Hepatocyte (in vitro differentiated cells): Measurements from ENCODE around the gene POLR2L.

ENCODE experiments used
- CTCF ChIP-seq: fragments of 200-600 bp; sonication (generic); IDR thresholded peaks from 2 replicates; pipeline ENCODE4 v1.5.1; 2016; ENCODE audit warnings: antibody characterized with exemption, mild to moderate bottlenecking; ENCODE audit not compliant: poor library complexity
- EZH2 ChIP-seq: fragments of 200-600 bp; sonication (generic); IDR thresholded peaks from 2 replicates; pipeline ENCODE4 v1.6.1; 2016; ENCODE audit warnings: antibody characterized with exemption, mild to moderate bottlenecking, borderline replicate concordance
- EZH2phosphoT487 ChIP-seq: fragments of 200-600 bp; sonication (generic); IDR thresholded peaks from one replicate; pipeline ENCODE4 v1.6.1; 2018; ENCODE audit warnings: antibody characterized with exemption, mild to moderate bottlenecking, low read depth, moderate library complexity; ENCODE audit not compliant: unreplicated experiment, severe bottlenecking

GRCh38 chr11:862696-863022, 20.3 kb upstream of the POLR2L start:
- TF ChIP-seq CTCF, result no peak
- TF ChIP-seq EZH2phosphoT487, result no peak
- no peak for TF ChIP-seq EZH2
